GM12873 (cell line): ENCODE data around the gene GABRR3.

ENCODE experiments used
- CTCF ChIP-seq: IDR thresholded peaks from 2 replicates; pipeline ENCODE4 v1.5.1; 2012; ENCODE audit warnings: low read depth, mild to moderate bottlenecking, moderate library complexity, low read length, control low read depth; ENCODE audit not compliant: insufficient read depth; ENCODE audit errors: missing control alignments

GABRR3 gene

GRCh38 chr3:98021830-98022560 is 13.1 kb downstream of the GABRR3 start:
- no peak for TF ChIP-seq CTCF

GRCh38 chr3:98020412-98020811 is 14.7 kb downstream of the GABRR3 start:
- no peak for TF ChIP-seq CTCF

GRCh38 chr3:98018301-98018700 is 16.8 kb downstream of the GABRR3 start:
- no peak for TF ChIP-seq CTCF

- no peak for TF ChIP-seq CTCF
These were observed 20.9 kb downstream of the GABRR3 start for GRCh38 chr3:98014268-98014585.

GRCh38 chr3:98013411-98014267 is 21.5 kb downstream of the GABRR3 start:
- TF ChIP-seq CTCF, result no peak

- no peak for TF ChIP-seq CTCF
These were observed 22.1 kb downstream of the GABRR3 start for GRCh38 chr3:98012979-98013378.

GRCh38 chr3:98010194-98010882 is 24.8 kb downstream of the GABRR3 start:
- TF ChIP-seq CTCF, result no peak
